ENCODE results near the gene SRF. TPM values are rescaled to one million over a fixed set of nuclear protein-coding genes. Genes with fewer than 3 reads are reported as not detected.

The SRF gene
- total RNA-seq, 2 experiments from 2014 or later: 22.8 to 24.2 TPM

- Histone ChIP-seq H3K9me2 (ENCODE audit: insufficient read depth, low read length) (no peaks in the 10 kb centered on the region), H3K27ac (ENCODE audit: low read depth, low read length, poor library complexity, severe bottlenecking) (peak overlapping the region; percentile 35), H3K4me3 (ENCODE audit: low read depth, low read length, poor library complexity, severe bottlenecking) (peak overlapping the region; percentile 90), H3K79me2 (ENCODE audit: insufficient read depth, low read depth, low read length) (peaks cover 18% of the 10 kb centered on the region; the same call in 1 of the 2 replicates), H3K9me3 (ENCODE audit: low read length) (no peaks in the 10 kb centered on the region), H3K4me1 (ENCODE audit: insufficient read depth, low read length, poor library complexity, severe bottlenecking) (peaks cover 34% of the 10 kb centered on the region), H3K4me2 (ENCODE audit: low read length) (peak overlapping the region; percentile 97), H3K36me3 (ENCODE audit: insufficient read depth, low read length) (peaks cover 46% of the 10 kb centered on the region), H2AFZ (ENCODE audit: low read length) (no peak overlapping the region), H4K20me1 (ENCODE audit: insufficient read depth, low read length) (peaks cover 22% of the 10 kb centered on the region)
- ChIA-PET CTCF (ENCODE audit: unreplicated experiment) (interaction anchor here (0.9 to 1.0 kb wide), 2 partner anchors 141 to 218 kb away, joined by 3 to 8 read pairs; no protein-coding TSS in a partner anchor), POLR2A (interaction anchor here (0.6 to 1.5 kb wide), 9 partner anchors 11 to 1143 kb away, joined by 3 to 6 read pairs (median 4); partner anchors contain the start of genes DNPH1 and TMEM63B)
- no peak for TF ChIP-seq EZH2phosphoT487 (IDR thresholded peaks at IDR 0.05; ENCODE audit: borderline replicate concordance, low read depth, low read length)
- TF ChIP-seq CTCF (conservative IDR thresholded peaks at IDR 0.05; ENCODE audit: low read length): no peak
- peak; percentile 97 for DNase-seq (ENCODE audit: low spot score)
- BruUV-seq (replicated peaks): no TSS peak
- intact Hi-C loops (cut with micrococcal nuclease; ENCODE audit: unreplicated experiment): loop anchor here (2.0 to 10.0 kb wide), 4 partner anchors 50 to 610 kb away; partner anchors contain the start of genes TBCC, TJAP1 and UBR2
Measured at GRCh38 chr6:43174263-43175112, 3.4 kb downstream of the SRF start.

GRCh38 chr6:43175676-43176422, 4.8 kb downstream of the SRF start:
- Histone ChIP-seq H3K4me1 (ENCODE audit: insufficient read depth, low read length, poor library complexity, severe bottlenecking) (peaks cover 27% of the 10 kb centered on the region), H3K9me3 (ENCODE audit: low read length) (no peaks in the 10 kb centered on the region), H3K9me2 (ENCODE audit: insufficient read depth, low read length) (no peaks in the 10 kb centered on the region), H4K20me1 (ENCODE audit: insufficient read depth, low read length) (peaks cover 22% of the 10 kb centered on the region), H3K36me3 (ENCODE audit: insufficient read depth, low read length) (peaks cover 46% of the 10 kb centered on the region), H3K4me2 (ENCODE audit: low read length) (no peak overlapping the region), H3K79me2 (ENCODE audit: insufficient read depth, low read depth, low read length) (peaks cover 18% of the 10 kb centered on the region; the same call in 1 of the 2 replicates), H3K4me3 (ENCODE audit: low read depth, low read length, poor library complexity, severe bottlenecking) (no peak overlapping the region), H2AFZ (ENCODE audit: low read length) (no peak overlapping the region), H3K27ac (ENCODE audit: low read depth, low read length, poor library complexity, severe bottlenecking) (no peak overlapping the region)
- BruUV-seq (replicated peaks): no TSS peak
- ChIA-PET CTCF (ENCODE audit: unreplicated experiment) (no interaction called here), POLR2A (no interaction called here)
- intact Hi-C loops (cut with micrococcal nuclease; ENCODE audit: unreplicated experiment): loop anchor here (2.0 to 10.0 kb wide), 2 partner anchors 49 to 611 kb away; partner anchors contain the start of gene UBR2
- no peak for DNase-seq (ENCODE audit: low spot score)
- no peak for TF ChIP-seq CTCF (conservative IDR thresholded peaks at IDR 0.05; ENCODE audit: low read length)
- no peak for TF ChIP-seq EZH2phosphoT487 (IDR thresholded peaks at IDR 0.05; ENCODE audit: borderline replicate concordance, low read depth, low read length)

Measured in OCI-LY7 (cell line).